ENCODE measurements around the gene GGA3. TPM values are rescaled to one million over a fixed set of nuclear protein-coding genes. Genes with fewer than 3 reads are reported as not detected.

GGA3 gene
- polyA plus RNA-seq, 3 donors = 36.1 to 45.8 (median 38.3) TPM

DNA sequence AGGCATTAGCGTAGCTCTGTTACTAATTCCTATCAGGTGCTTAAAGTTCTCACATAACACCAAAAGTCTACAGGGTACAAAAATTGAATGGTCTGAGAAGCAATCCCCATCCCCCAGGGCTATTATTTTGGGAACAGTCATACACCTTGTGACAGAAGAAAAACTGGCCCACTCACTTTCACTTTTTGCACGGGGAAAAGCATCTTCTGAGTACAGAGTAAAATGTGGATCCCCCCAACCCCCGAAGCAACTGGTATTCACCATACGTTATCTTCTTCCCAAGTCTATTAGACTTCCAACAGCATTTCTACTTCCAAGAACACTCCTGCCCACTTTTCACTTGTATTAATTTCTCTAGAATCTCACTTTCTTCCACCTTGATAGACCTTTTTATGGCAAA lies 11.8 kb downstream of the GGA3 start:
- no peak for DNase-seq (ENCODE audit: low read depth in 3 of 3, low spot score in 2 of 3)

DNA sequence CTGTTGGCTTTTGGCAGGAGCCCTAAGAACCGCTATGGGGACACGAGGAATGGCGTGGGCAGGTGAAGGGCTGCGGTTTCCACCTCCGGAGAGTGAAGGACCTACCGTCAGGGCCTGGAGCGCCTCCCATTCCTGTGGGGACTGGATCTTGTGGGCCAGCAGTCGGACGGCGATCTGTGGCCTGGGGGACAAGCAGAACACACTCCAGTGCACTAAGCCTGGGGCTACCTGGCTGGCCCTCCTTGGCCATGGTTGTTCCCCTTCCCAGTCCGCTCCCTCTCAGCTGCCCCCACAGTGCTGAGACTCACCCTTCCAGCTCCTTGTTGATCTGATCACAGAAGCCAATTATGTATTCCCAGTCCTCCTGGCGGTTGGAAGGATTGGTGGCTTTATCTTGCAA lies 15.0 kb downstream of the GGA3 start:
- DNase-seq (ENCODE audit: low read depth in 3 of 3, low spot score in 2 of 3) = no peak

DNA sequence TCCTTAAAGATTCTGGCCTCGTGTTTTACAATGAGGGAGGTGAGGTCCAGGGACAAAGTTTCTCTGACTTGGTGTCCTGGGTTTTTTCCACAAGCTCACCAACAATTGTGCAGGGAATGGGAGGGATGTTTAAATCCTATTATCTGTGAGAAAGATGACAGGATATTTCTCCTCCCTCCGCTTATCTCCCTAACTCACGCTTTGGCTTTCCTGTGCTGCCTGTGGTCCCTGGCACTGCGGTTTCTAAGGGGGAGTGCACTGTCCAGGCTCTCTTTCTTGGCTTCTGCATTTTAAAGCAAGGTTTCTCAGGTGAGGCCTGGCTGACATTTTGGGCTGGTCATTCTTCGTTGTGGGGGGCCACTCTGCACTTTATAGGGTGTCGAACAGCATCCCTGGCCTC lies 16.4 kb downstream of the GGA3 start:
- no peak for DNase-seq (ENCODE audit: low read depth in 3 of 3, low spot score in 2 of 3)

DNA sequence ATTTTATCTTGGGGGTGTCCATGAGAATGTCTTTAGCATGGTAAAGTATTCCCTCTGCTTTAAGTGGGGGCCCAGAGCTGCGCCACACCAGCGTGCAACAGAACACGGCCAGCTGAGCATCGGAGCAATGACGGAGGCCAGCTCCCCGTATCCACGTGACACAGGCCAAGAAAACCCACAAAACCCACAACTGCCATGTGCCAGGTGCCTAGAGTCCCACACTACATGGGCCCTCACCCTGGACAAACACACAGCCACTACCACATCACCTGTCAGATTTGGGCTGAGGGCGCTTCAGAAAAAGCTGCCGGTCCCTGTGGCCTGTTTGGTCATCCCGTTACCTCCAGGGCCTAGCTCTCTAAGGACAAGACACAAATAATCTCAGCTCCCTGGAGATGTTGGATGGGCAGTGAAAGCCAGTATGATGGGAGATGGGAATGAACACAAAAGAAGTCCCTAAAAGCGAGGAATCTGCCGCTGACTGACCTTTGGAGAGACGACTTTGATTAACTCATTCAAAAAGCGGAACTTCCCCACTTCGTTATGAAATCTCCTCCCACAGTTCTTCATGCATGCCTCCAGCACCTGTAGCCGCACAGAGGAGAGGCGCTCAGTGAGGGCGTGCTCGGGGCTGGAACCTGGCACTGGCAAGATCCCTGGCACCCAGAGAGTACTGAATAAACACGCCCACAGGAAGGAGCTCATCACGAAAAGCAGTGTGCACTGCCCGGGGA lies 17.1 kb downstream of the GGA3 start:
- no peak for DNase-seq (ENCODE audit: low read depth in 3 of 3, low spot score in 2 of 3)

DNA sequence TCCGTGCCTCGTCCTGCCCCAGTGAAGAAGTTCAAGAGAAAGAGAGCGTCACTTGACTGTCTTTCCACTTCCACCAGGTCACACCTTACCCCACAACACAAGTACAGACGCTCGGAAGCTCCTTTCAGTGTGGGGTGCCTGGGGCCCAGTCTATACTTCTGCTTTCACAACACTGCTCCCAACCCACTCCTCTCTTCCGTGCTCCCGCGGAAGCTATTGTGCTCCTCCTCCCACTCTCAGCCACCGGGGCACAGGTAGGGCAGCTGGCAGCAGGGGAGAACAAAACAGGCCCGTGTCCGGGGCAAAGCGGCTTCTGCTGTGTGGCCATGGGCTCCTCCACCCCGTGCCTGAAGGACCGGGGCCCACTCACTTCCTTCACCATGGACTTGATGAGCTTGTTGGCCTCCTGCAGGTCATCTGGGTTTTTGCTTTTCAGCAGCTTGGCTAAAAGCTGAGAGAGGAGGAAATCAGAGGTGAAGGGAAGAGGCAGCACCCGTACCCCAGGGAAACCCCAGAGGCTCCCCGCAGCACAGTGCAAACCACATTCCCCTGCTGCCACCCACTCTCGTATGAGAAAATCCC lies 18.9 kb downstream of the GGA3 start:
- DNase-seq (ENCODE audit: low read depth in 3 of 3, low spot score in 2 of 3) = no peak

DNA sequence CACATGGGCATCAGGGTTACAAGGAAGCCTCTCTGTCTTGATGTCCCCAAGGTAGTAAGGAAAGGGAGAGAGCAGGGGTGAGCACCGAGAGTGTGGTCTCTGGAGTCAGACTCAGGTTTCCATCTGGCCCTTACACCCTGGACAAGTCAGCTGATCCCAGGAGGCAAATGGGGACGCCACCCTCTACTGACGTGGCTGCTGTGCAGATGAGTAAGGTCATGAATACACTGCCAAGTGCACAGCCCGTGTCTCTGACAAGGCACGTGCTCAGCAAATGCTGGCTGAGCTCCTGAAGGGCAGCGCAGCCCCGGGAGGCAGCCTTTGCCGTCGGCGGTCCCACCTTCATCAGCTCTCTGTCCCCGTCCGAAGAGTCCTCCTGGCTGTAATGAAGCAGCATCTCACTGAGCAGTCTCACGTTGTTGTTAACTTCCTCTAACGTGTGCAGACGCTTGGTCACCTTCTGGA lies 19.4 kb downstream of the GGA3 start:
- no peak for DNase-seq (ENCODE audit: low read depth in 3 of 3, low spot score in 2 of 3)

DNA sequence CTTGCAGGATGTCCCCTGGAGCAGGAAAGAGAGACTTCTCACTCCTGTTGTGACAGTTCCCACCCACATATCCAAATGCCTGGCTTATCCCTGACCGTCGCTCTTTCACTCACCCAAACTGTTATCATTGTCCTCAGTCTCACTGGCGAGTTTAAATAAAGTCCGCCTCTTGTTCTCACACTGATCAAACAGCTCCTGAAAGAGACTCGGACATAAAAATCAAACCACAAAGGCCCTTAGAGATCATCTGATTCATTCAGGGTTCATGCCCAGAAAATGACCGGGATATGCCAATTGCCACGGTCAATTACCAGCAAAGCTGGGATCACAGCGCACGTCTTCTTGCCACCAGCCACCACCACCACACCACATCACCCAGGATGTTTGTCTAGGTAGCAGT lies 19.9 kb downstream of the GGA3 start:
- DNase-seq (ENCODE audit: low read depth in 3 of 3, low spot score in 2 of 3) = no peak

DNA sequence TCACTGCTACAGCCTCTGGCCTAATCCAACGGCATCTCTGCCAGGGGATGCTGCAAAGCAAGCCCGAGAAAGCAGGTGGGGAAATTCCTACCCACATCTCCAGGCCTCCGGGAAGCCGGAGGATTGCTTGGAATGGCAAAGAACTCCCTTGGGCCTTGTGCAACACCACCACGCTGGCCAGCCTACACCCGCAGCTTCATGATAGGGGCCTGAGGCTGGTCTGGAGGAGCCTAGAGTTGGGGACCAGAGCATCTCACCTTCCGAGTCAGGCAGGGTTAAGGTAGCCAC lies 20.3 kb downstream of the GGA3 start:
- DNase-seq (ENCODE audit: low read depth in 3 of 3, low spot score in 2 of 3) = no peak

DNA sequence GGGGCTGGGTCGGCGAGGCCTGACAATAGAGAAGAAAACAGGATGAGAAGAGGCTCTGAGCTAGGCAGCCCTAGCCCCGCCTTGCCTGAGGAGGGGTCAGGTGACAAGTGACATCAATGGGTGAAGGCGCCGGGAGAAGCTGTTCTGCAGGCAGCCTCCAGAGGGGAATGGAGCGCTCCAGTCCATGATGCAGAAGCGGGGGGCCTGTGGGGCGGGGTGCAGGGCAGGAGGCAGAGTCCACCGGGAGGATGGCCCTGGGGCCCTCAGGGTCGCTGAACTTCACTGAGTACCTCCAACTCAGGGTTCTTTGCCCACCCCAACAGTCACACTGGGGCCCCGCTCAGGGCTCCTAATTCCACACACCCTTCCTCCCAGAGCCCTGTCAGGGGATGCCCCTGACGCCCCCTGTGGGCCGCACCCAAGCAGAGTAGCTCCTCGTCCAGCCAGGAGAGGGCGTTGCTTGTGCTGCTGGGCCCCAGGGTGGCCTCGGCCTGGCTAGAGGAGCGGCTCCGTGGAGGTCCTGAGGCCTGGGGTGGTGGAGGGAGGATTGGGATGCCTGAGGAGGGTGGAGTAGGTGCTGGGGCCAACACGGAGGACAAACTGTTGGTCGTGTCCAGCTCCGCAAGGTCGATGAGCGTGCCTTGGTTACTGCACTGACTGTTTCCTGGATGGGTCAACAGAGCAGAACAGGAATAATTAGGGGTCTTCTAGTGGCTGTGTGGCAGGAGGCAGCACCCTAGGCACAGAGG lies 20.8 kb downstream of the GGA3 start:
- DNase-seq (ENCODE audit: low read depth in 3 of 3, low spot score in 2 of 3) = no peak

DNA sequence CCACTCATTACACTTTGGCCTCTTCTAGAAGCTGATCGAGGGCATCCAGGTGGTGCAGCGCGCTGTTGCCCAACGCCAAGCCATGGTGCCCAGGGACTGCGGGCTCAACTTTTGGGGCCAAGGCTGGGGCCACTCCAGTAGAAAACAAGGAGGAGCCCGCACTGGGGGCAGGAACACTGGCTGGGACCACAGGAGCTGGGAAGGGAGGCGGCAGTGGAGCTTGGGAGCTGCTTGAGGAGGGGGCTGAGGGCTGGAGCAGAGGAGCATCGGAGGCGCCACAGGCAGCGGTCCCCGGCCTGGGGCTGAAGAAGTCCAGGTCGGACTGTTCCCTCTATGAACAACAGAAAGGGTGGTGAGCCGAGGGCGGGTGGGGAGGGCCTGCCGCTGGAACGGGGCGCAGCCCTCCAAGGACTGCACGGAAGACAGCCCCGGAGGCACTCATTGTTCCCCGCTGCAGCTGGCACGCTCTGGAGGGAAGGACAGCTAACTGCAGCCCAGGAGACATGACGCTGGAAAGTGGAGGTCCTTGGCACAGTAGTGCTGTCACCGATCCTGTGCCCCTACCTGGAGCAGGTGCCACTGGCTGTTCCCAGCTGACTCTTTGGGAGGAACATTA lies 21.5 kb downstream of the GGA3 start:
- no peak for DNase-seq (ENCODE audit: low read depth in 3 of 3, low spot score in 2 of 3)

DNA sequence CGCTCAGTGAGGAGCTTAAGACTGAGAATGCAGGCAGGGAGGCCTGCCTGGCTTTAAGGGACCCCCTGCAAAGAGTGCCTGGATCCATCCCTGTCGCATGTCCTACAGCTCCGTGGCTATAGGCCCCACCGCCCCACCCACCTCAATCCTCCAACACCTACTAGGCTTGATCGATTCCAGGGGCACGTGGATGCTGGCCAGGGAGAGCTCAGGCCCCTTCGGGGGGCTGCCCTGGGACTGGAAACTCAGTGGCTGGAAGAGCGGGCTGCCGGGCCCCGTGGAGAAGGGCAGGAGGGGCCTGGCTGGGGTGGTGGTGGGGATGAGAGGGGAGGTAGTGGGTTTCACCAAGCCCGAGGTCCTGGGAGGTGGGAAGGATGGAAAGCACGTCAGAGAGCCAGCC lies 22.2 kb downstream of the GGA3 start:
- DNase-seq (ENCODE audit: low read depth in 3 of 3, low spot score in 2 of 3) = no peak

DNA sequence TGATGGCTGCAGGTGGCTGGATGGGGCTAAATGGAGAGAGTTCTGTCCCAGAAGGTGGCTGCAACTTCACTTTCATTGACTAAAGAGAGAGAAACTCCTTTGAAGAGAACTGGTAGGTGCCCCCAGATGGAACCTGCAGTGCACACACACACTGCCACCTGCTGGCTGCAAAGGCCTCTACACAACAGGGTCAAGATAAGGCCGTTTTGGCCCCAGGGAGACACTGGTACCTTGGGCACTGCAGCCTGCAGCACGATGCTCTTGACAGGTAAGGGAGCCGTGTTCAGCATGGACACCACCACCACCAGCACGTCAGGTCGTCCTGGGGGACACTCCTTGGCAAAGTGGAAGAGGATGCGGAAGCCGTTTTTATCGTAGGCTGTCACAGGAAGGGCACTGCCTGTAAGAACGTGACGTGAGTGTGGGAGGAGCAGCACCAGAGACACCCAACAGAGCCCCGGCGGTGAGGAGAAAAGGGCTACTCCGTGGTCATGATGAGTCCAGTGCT lies 22.7 kb downstream of the GGA3 start:
- DNase-seq (ENCODE audit: low read depth in 3 of 3, low spot score in 2 of 3) = no peak

DNA sequence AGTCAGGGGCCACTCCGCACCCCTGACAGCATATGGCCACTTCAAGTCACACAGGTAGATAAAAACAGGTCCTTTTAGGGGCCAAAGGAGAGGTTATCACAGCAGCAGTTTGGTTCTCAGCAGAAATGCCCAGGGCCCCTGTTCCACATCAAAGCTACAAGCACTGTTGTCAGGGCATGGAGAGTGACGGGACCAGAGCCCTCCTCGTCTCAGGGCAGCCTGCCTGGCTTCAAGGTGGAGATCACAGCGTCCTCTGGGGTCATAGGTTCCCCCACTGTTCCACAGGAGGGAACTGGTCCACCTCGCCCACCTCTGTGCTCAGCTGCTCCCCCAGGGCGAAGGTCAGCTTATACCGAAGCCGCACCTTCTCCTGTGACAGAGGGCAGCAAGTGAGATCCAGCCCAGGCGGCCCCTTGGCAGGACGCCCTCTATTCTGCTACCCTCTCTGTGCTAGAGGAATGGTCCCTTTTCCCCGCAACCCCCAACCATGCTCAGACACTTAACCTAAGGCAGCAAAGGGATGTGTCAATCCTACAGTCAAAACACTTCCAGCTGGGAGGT lies 23.3 kb downstream of the GGA3 start:
- DNase-seq (ENCODE audit: low read depth in 3 of 3, low spot score in 2 of 3) = no peak

DNA sequence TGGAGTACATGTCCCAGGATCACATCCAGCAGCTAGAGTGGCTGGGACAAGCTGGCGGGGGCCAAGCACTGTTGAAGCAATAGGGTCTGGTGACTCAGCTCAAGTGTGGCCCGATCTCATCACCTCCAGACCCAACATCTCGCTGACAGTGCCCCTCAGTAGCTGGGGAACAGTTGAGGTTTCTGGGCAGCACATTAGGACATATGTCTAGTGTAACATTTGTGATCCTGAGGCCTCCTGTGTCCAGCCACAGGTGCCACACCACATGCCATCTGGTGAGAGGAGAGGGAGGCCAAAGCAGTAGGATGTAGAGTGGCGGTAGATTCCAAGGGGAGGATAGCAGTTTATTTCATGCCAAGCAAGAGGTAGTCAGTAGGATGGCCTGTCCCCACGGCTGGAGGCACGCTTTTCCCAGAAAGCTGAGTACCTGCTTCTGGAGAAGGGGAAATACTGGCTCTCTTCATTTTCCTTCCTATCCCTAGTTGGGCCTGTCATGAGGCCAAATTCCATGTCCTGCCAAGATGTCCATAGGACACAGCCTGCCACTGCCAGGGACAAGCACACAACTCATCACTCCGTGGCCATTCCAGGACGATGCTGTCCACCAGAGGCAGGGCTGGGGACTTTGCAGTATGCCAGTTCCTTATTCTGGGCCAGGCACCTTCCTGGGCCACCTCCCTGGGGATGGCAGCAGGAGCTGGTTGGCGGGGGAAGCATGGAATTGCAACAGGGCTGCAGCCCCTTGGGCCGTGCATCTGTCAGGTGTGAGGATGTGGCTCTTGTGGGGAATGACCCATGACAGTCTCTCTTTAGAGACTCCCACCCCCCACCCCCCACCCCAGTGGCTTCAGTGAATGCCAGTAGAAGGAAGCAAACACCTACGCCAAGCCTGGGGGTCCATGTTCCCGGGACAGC lies 24.0 kb downstream of the GGA3 start:
- DNase-seq (ENCODE audit: low read depth in 3 of 3, low spot score in 2 of 3) = no peak

DNA sequence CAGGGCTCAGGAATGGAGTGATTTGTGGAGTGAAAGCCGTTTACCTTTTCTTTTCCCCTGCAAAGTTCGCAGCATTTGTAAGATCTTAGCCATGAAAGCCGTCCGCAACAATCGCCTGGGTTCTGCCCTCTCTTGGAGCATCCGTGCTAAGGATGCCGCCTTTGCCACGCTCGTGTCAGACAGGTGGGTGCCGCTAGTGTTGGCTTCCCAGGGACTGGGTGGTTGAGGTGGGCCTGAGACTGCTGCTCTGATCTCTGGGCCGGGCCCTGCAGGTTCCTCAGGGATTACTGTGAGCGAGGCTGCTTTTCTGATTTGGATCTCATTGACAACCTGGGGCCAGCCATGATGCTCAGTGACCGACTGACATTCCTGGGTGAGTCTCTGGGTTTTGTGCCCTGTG lies 28.6 kb downstream of the GGA3 start:
- DNase-seq (ENCODE audit: low read depth in 3 of 3, low spot score in 2 of 3) = no peak

DNA sequence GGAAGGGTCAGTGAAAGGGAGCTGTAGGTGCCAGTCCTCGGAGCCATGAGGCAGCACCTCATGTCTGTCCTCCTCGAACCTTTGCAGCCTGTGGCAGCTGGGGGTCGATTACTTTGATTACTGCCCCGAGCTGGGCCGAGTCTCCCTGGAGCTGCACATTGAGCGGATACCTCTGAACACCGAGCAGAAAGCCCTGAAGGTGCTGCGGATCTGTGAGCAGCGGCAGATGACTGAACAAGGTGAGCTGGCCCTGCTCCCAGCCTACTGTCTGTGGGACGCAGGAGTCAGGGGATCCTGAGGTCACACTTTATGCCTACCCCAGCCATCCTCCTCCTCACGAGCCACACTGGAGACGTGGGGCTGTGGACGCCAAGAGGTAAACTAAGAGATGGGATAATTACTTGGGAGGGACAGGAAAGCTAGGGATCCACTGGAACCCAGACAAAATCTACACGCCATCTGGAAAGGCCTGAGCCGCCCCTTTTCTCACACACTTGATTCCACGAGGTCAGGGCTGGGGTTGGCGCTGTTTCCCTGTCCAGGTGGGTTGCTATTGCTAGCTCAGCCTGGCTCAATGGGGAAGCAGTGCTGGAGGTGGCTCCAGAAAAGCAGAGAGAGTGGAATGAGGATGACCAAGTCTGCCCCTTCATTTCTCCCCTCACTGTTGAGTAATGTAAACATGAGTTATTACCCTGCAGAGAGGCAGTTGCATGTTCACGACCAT lies 29.5 kb downstream of the GGA3 start:
- no peak for DNase-seq (ENCODE audit: low read depth in 3 of 3, low spot score in 2 of 3)

DNA sequence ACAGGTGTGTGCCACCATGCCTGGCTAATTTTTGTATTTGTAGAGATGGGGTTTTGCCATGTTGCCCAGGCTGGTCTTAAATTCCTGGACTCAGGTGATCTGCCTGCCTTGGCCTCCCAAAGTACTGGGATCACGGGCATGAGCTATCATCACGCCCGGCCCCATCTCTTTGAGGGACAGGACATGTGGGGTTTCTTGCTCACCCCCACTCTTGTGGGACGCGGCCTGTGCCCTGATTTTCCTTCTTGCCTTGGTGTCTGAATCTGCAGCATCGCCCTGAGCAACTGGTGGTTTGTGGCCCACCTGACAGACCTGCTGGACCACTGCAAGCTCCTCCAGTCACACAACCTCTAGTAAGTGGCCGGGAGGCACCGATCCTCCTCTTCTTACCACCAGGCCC lies 30.3 kb downstream of the GGA3 start:
- no peak for DNase-seq (ENCODE audit: low read depth in 3 of 3, low spot score in 2 of 3)

DNA sequence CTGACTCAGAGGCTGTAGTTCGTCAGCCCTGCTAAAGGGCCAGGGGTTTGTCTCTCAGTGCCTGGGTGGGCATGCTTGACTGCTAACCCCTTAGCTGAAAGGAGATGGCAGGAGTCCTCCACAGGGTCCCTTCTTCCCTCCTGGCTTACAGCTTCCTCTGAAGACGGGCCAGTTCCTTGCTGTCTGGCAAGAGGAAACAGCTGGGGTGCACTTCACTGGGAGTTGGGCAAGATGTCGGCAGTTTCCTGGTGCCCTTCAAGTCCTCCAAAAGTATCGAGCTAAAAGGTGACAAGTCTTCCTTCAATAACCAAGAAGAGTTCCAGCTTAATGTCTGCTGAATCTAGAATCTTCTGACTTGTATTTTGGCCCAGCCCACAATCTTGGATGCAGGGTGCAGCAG lies 32.6 kb downstream of the GGA3 start:
- DNase-seq (ENCODE audit: low read depth in 3 of 3, low spot score in 2 of 3) = no peak

DNA sequence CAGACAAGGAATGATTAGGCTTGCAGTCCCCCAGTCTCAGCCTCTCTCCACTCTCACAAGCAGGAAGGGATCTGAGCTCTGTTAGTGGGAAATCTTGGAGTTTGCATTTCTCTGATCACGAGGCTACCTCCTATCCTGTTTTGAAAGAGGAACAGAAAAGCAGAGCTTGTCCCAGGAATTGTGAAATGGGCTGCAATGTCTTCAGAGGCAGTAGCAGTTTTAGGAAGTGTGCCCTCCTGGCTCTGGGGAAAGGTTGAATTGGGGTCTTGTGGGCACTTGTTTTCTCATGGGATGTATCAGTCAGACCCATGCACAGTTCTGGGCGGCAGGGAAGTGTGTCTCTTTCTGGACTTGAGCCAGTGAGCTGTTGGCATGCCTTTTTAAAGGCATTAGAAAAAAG lies 33.1 kb downstream of the GGA3 start:
- DNase-seq (ENCODE audit: low read depth in 3 of 3, low spot score in 2 of 3) = no peak

DNA sequence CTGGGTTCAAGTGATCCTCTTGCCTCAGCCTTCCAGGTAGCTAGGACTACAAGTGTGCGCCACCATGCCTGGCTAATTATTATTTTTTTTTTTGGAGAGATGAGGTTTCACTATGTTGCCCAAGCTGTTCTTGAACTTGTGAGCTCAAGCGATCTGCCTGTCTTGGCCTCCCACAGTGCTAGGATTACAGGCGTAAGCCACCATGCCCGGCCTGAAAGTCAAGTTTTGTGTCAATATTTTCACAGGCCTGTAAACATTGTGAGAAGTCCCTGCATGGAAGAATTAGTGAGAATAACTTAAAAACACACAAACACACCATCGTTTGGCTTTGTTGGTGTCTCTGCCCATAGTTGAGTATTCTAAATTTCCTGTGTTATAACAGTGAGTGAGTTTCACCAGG lies 33.7 kb downstream of the GGA3 start:
- DNase-seq (ENCODE audit: low read depth in 3 of 3, low spot score in 2 of 3) = no peak
